DOHH2 (cell line): Measurements from ENCODE around the gene SEMA3E.

Source experiments
- CTCF ChIP-seq: fragments of 200-600 bp; sonication (generic); IDR thresholded peaks from one replicate; pipeline ENCODE4 v1.5.1; 2014; ENCODE audit warnings: antibody characterized with exemption, mild to moderate bottlenecking, low read depth, low read length; ENCODE audit not compliant: poor library complexity, severe bottlenecking
- EZH2phosphoT487 ChIP-seq: fragments of 200-600 bp; sonication (generic); IDR thresholded peaks from 2 replicates; pipeline ENCODE4 v1.6.1; 2017; ENCODE audit warnings: borderline replicate concordance, mild to moderate bottlenecking, antibody characterized with exemption, low read length, moderate library complexity, mixed read lengths

GRCh38 chr7:83689855-83690254, 40.9 kb upstream of the SEMA3E start:
- TF ChIP-seq CTCF: no peak
- TF ChIP-seq EZH2phosphoT487: no peak
